Left lung (tissue), 10 donors: Measurements from ENCODE around the gene KRTAP10-6. TPM values are rescaled to one million over a fixed set of nuclear protein-coding genes. Genes with fewer than 3 reads are reported as not detected.
A peak's percentile ranks its signal among the peaks of the same experiment; 100 is the strongest.
"Not testable (repeated sequence)": the region's sequence is repeated elsewhere in the genome, so short reads cannot be mapped to it uniquely, and the experiment has no call there.

Source experiments
- ATAC-seq: fragments of 200-7000 bp; cut with Tn5 transposase; one replicate; pipeline ENCODE4 v1.9.1; 2020; ENCODE audit warnings: moderate library complexity
- DNase-seq, 4 donors: peaks; one replicate each; pipeline ENCODE4 v3.0.0-alpha.2; 2013 to 2020
- H3K27ac ChIP-seq, 2 donors: fragments of 200-600 bp; sonication (generic) in 1 of 2; one replicate each; pipeline versions ENCODE4 v1.5.0 to v1.8.0; 2020 to 2021
- H3K27me3 ChIP-seq, 2 donors: fragments of 200-600 bp; sonication (generic) in 1 of 2; one replicate each; pipeline versions ENCODE4 v1.5.0 to v1.8.0; 2020 to 2021
- H3K36me3 ChIP-seq, 2 donors: fragments of 200-600 bp; sonication (generic) in 1 of 2; one replicate each; pipeline versions ENCODE4 v1.5.0 to v1.8.0; 2020 to 2021
- H3K4me1 ChIP-seq, 2 donors: fragments of 200-600 bp; one replicate each; pipeline ENCODE4 v1.8.0; 2021
- H3K4me3 ChIP-seq, 2 donors: fragments of 200-600 bp; sonication (generic) in 1 of 2; one replicate each; pipeline versions ENCODE4 v1.5.0 to v1.8.0; 2020 to 2021; ENCODE audit warnings: mild to moderate bottlenecking in 1 of 2
- H3K9me3 ChIP-seq, 2 donors: fragments of 200-600 bp; sonication (generic) in 1 of 2; one replicate each; pipeline versions ENCODE4 v1.5.0 to v1.8.0; 2020 to 2021
- intact Hi-C, 2 donors: fragments of 100-400 bp; cut with DNase I; formaldehyde crosslinking; loops; one replicate each; pipeline versions ENCODE4 v1.11.2 to v1.14.2; 2022
- polyA plus RNA-seq, 6 donors: library from polyadenylated mRNA; unstranded; fragments of 120-200 nt; gene quantifications; one replicate each; pipeline ENCODE4 v1.2.1, GENCODE V29; 2013; ENCODE audit not compliant: insufficient read length in 6 of 6
- total RNA-seq, 2 donors: library from RNA; stranded (reverse); fragmentation: NEBNext Ultra II Directional; extraction: Animal tissue kit (Norgen Biotek cat#: 25700); gene quantifications; one replicate each; pipeline ENCODE4 v1.2.1, GENCODE V29; 2021
- TF ChIP-seq, protein P1 (sequence below), 2 donors: fragments of 200-600 bp; sonication (generic) in 1 of 2; IDR thresholded peaks; one replicate each; pipeline versions ENCODE4 v1.5.0 to v1.8.0; 2021; ENCODE audit warnings: antibody characterized with exemption in 2 of 2
- donor health status: DM: no; HTN: yes; CAD: no.
- donor health status: DM: no; HTN: no; CAD: no.

The KRTAP10-6 gene
- total and polyA plus RNA-seq, 8 donors, result not detected

DNA sequence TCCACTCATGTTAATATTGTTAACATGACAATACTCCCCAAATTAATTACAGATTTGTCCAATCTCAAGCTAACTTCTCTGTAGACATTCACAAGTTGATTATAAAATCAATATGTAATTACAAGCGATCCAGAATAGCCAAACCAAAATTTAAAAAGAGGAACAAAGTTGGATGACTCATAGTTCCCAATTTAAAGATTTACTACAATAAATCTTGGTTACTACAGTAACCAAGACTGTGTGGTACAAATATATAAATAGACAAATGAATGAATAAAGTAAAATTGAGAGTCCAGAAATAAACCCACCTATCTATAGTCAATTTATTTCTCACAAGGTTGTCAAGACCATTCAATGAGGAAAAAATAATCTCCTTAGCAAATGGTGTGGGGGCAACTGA is 25.9 kb downstream of the KRTAP10-6 start:
- no peak for ATAC-seq
- Histone ChIP-seq H3K4me3 (no peak overlapping the region), H3K4me1 (no peaks in the 10 kb centered on the region), H3K27me3 (peaks cover 0 to 19% of the 10 kb centered on the region in 2 donors), H3K9me3 (peaks cover 0 to 7% of the 10 kb centered on the region in 2 donors), H3K36me3 (no peaks in the 10 kb centered on the region), H3K27ac (no peak overlapping the region)
- no peak for DNase-seq
- intact Hi-C loops, result no loop called here
- TF ChIP-seq, protein P1, sequence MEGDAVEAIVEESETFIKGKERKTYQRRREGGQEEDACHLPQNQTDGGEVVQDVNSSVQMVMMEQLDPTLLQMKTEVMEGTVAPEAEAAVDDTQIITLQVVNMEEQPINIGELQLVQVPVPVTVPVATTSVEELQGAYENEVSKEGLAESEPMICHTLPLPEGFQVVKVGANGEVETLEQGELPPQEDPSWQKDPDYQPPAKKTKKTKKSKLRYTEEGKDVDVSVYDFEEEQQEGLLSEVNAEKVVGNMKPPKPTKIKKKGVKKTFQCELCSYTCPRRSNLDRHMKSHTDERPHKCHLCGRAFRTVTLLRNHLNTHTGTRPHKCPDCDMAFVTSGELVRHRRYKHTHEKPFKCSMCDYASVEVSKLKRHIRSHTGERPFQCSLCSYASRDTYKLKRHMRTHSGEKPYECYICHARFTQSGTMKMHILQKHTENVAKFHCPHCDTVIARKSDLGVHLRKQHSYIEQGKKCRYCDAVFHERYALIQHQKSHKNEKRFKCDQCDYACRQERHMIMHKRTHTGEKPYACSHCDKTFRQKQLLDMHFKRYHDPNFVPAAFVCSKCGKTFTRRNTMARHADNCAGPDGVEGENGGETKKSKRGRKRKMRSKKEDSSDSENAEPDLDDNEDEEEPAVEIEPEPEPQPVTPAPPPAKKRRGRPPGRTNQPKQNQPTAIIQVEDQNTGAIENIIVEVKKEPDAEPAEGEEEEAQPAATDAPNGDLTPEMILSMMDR (IDR thresholded peaks at IDR 0.05), result no peak

DNA sequence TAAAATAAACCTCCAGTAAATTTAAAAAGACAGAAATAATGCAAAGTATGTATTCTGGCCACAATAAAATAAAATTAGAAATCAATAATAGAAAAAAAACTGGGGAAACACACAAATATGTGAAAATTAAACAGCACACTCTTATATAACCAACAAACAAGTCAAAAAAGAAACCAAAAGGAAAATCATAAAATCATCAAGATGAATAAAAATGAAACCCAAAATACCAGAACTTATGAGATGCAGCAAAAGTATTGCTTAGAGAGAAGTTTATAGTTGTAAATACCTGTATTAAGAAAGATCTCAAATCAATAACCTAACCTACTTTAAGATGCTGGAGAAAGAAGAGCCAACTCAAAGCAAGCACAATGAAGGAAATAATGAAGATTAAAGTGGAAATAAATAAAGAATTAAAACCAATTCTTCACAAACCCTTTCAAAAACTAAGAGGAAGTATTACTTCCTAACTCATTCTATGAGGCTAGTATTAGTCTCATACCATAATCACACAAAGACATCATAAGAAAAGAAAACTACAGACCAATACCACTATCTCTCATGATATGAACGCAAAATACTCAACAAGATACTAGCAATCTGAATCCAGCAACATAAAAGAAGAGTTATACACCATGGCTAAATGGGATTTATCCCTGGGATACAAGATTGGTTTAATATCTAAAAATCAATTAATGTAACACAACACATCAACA is 27.3 kb downstream of the KRTAP10-6 start:
- DNase-seq (no peak), ATAC-seq (no peak)
- H3K27me3 ChIP-seq, result peaks cover 0 to 15% of the 10 kb centered on the region in 2 donors
- H3K4me3 ChIP-seq, result no peak overlapping the region
- TF ChIP-seq, protein P1 (IDR thresholded peaks at IDR 0.05), result no peak
- H3K4me1 ChIP-seq, result no peaks in the 10 kb centered on the region
- intact Hi-C loops, result no loop called here
- H3K27ac ChIP-seq, result no peak overlapping the region
- peaks cover 0 to 7% of the 10 kb centered on the region in 2 donors for H3K9me3 ChIP-seq
- no peaks in the 10 kb centered on the region for H3K36me3 ChIP-seq

DNA sequence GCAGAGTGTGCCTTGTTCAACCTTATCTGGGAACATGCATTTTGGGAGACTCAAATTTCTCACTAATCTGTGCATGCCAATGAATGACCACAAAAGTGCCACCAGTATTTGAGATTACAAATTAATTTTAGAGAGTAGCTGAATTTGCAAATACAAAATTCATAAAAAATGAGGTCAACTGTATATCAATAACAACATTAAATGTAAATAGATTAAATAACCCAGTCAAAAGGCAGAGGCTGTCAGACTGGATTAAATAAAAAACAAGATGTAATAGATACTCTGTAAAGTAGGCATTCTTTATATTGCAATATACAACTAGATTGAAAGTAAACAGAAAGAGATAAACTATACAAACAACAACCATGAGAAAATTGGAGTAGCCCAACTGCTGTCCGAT is 28.2 kb downstream of the KRTAP10-6 start:
- no peaks in the 10 kb centered on the region for H3K4me1 ChIP-seq
- no peaks in the 10 kb centered on the region for H3K36me3 ChIP-seq
- peaks cover 0 to 10% of the 10 kb centered on the region in 2 donors for H3K27me3 ChIP-seq
- DNase-seq, result no peak
- peaks cover 0 to 7% of the 10 kb centered on the region in 2 donors for H3K9me3 ChIP-seq
- intact Hi-C loops, result no loop called here
- ATAC-seq, result no peak
- TF ChIP-seq, protein P1 (IDR thresholded peaks at IDR 0.05), result no peak
- H3K27ac ChIP-seq, result no peak overlapping the region
- no peak overlapping the region for H3K4me3 ChIP-seq

DNA sequence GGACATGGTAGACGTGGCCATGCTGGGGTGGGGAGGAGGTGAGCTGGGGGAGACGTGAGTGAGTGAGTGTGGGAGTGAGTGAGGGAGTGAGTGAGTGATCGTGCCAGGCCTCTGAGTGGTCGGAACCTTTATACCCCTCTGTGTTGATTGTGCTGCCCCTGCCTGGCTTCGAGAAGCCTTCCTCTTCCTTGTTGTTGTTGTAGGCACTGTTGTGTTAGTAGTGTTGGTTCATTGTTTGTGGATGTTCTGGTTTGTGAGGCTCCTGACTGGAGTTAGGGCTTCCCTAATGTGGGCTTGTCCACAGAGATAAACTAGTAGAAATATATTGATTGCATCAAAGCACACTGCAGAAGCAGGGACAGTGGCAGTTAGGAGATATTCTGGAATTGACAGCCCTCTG is 33.6 kb downstream of the KRTAP10-6 start, which contains the start of gene KRTAP10-3:
Gene KRTAP10-3, minus strand, starts transcription at position 101 of the 400 bp plus-strand sequence. Its CDS starts 80 bp downstream, at position 21.
- no peaks in the 10 kb centered on the region for H3K4me1 ChIP-seq
- H3K9me3 ChIP-seq, result peaks cover 0 to 7% of the 10 kb centered on the region in 2 donors
- H3K36me3 ChIP-seq, result no peaks in the 10 kb centered on the region
- intact Hi-C loops, result no loop called here
- ATAC-seq, result no peak
- no peak within 1 kb of the TSS for H3K4me3 ChIP-seq
- no peak for DNase-seq
- peaks cover 4 to 35% of the 10 kb centered on the region in 2 donors for H3K27me3 ChIP-seq
- H3K27ac ChIP-seq, result no peak within 1 kb of the TSS
- TF ChIP-seq, protein P1 (IDR thresholded peaks at IDR 0.05), result no peak

DNA sequence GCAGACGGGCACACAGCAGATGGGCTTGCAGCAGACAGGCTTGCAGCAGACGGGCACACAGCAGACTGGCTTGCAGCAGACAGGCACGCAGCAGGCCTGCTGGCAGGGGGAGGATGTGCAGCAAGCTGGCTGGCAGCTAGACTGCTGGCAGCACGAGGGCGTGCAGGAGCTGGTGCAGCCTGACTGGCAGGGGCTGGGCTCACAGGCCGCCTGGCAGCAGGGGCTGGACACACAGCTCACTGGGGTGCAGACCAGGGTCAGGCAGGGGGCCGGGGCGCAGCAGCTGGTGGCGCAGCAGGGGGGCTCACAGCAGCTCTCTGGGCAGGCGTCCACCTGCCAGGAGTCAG is 34.0 kb downstream of the KRTAP10-6 start:
- ATAC-seq, H3K4me1 ChIP-seq, H3K27ac ChIP-seq, H3K4me3 ChIP-seq, H3K36me3 ChIP-seq, H3K9me3 ChIP-seq, intact Hi-C loops: not testable (repeated sequence)
- DNase-seq, result peak in 1 of 4 donors; percentile 57
- peaks cover 4 to 35% of the 10 kb centered on the region in 2 donors for H3K27me3 ChIP-seq
